Ectodermal cell (in vitro differentiated cells): ENCODE data around the gene PRPF38B.
A peak's percentile ranks its signal among the peaks of the same experiment; 100 is the strongest.

Source experiments
- H3K27ac ChIP-seq: 2 replicates; pipeline ENCODE4 v1.7.0; 2013; ENCODE audit warnings: mild to moderate bottlenecking, low read depth, low read length; ENCODE audit not compliant: insufficient read depth, poor library complexity, severe bottlenecking
- H3K27me3 ChIP-seq: 2 replicates; pipeline ENCODE4 v1.7.0; 2013; ENCODE audit warnings: mild to moderate bottlenecking, low read length; ENCODE audit not compliant: insufficient read depth, control insufficient read depth, poor library complexity, severe bottlenecking
- H3K36me3 ChIP-seq: one replicate; pipeline ENCODE4 v1.7.0; 2013; ENCODE audit warnings: low read length; ENCODE audit not compliant: control insufficient read depth, insufficient read depth
- H3K4me1 ChIP-seq: one replicate; pipeline ENCODE4 v1.7.0; 2013; ENCODE audit warnings: low read length; ENCODE audit not compliant: control insufficient read depth, insufficient read depth
- H3K4me3 ChIP-seq: 2 replicates; pipeline ENCODE4 v1.7.0; 2013; ENCODE audit warnings: low read depth, low read length, control low read depth; ENCODE audit not compliant: insufficient read depth
- H3K9me3 ChIP-seq: 2 replicates; pipeline ENCODE4 v1.7.0; 2013; ENCODE audit warnings: mild to moderate bottlenecking, low read length, moderate library complexity; ENCODE audit not compliant: control insufficient read depth
- WGBS, 2 experiments: methylation state at CpG; one replicate each; pipeline ENCODE4 v1.1.7; 2013; ENCODE audit warnings: missing lambda C conversion rate in 2 of 2; 5-methylcytosine and 5-hydroxymethylcytosine counted together

The PRPF38B gene

DNA sequence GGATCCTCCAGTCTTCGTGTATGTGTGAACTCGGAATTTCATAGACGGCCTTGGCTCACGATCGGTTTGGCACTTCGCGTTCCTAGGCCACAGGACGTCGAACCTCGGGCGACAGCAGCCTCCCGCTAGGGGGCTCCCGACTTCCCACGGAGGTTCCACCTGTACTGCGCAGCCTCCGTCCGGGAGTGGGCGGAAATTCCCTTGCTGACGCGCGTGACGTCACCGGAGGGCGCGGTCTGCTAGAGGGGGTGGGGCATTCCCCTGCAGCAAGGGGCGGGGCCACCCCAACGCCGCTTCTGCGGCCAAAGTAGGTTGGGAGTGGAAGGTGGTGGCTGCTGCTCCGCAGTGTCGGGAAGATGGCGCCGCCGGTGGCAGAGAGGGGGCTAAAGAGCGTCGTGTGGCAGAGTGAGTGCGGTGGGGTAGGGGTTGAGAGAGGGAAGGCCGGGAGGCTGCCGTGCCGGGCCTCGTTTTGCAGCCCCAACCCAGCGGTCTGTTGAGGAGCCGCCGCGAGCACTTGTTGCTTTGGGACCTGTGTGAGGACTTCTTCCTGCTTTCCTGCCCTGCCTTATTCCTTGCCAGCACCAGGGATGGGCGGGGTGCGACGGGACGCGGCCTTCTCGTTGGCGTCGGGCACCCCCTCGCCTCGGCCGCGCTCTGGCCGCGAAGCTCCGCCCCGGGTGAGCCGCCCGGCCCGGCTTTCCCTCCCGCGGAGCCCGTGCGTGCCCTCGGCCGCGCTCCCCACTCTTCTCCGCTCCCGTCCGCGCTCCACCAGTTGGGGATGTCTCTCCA lies 54.5 kb downstream of the PRPF38B start, which contains the start of gene STXBP3:
Gene STXBP3, plus strand, starts transcription at position 293 of the 789 bp plus-strand sequence. Its CDS starts 64 bp downstream, at position 357.
- WGBS, 2 experiments = 1% methylated on average over 73 to 74 of the region's 75 CpGs

GRCh38 chr1:108747171-108747850 lies 55.2 kb downstream of the PRPF38B start:
- Histone ChIP-seq H3K4me1 (no peaks in the 10 kb centered on the region), H3K4me3 (peak overlapping the region; percentile 80), H3K9me3 (no peaks in the 10 kb centered on the region), H3K36me3 (no peaks in the 10 kb centered on the region), H3K27ac (peak overlapping the region; percentile 51), H3K27me3 (peaks cover 4% of the 10 kb centered on the region)
- WGBS, 2 experiments = 0% methylated on average over 15 of the region's 15 CpGs

More for the DNA sequence above, 54.5 kb downstream of the PRPF38B start, which contains the start of gene STXBP3:
- Histone ChIP-seq H3K27me3 (peaks cover 4% of the 10 kb centered on the region), H3K27ac (peak within 1 kb of the TSS; percentile 51), H3K4me1 (peaks cover 4% of the 10 kb centered on the region), H3K36me3 (no peaks in the 10 kb centered on the region), H3K9me3 (no peaks in the 10 kb centered on the region), H3K4me3 (peak within 1 kb of the TSS; percentile 80)

DNA sequence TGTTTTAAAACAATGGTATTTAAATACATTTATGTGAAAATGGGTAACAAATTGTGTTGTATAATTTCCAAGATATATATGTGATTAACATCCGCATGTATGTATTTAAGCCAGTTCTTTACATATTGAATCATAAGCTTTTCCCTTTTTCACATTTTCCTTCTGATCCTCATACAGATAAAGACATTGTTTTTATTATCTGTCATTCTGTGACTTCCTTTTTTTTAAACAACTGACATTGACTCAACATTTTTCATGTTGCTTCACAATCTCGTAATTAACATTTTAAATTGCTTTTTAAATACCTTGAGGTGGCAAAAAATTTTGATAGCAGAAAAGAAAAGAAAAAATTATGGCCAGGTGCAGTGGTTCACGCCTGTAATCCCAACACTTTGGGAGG lies 55.8 kb downstream of the PRPF38B start:
- Histone ChIP-seq H3K4me3 (no peak overlapping the region), H3K4me1 (no peaks in the 10 kb centered on the region), H3K27ac (no peak overlapping the region), H3K9me3 (no peaks in the 10 kb centered on the region), H3K27me3 (peaks cover 4% of the 10 kb centered on the region), H3K36me3 (no peaks in the 10 kb centered on the region)
- 99 to 100% methylated on average over 1 to 3 of the region's 3 CpGs for WGBS, 2 experiments

- 94 to 95% methylated on average over 4 of the region's 4 CpGs for WGBS, 2 experiments
- Histone ChIP-seq H3K27me3 (peaks cover 4% of the 10 kb centered on the region), H3K9me3 (no peaks in the 10 kb centered on the region), H3K36me3 (peaks cover 2% of the 10 kb centered on the region), H3K4me1 (no peaks in the 10 kb centered on the region), H3K4me3 (no peak overlapping the region), H3K27ac (no peak overlapping the region)
Measured at GRCh38 chr1:108749081-108749480, 57.0 kb downstream of the PRPF38B start.

DNA sequence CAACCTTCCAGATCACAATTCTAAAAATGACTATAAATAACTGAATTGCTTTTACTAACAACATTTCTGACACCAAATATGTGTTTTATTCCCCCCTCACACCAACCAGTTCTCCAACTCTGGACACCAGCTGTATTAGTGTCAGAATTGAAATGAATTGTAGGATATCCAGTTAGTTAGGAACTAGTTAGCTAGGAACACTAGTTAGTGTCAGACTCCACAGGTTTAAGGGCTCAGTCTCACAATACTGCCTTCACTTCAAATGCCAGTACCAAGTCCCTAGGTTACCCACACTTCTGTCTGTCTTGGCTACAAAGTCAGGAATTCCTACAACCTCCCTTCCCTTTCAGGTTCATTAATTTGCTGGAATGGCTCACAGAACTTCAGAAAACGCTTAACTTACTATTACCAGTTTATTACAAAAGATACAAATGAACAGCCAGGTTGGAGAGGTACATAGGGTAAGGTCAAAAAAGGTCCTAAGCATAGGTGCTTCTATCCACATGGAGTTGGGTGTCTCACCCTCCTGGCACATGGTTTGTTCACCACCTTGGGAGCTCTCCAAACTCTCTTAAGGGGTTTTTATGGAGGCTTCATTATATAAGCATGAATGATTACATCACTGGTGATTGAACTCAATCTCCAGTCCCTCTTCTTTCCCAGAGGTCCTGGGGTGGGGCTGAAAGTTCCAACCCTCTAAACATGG lies 58.5 kb downstream of the PRPF38B start:
- Histone ChIP-seq H3K36me3 (peaks cover 4% of the 10 kb centered on the region), H3K27me3 (peaks cover 3% of the 10 kb centered on the region), H3K27ac (peak overlapping the region; percentile 30), H3K9me3 (no peaks in the 10 kb centered on the region), H3K4me3 (no peak overlapping the region), H3K4me1 (no peaks in the 10 kb centered on the region)
- WGBS, 2 experiments = 83 to 93% methylated on average over 1 of the region's 1 CpG
